GM18858 (cell line): Measurements from ENCODE around the gene NIPBL.
A peak's percentile ranks its signal among the peaks of the same experiment; 100 is the strongest.
"Not testable (repeated sequence)": the region's sequence is repeated elsewhere in the genome, so short reads cannot be mapped to it uniquely, and the experiment has no call there.

Experiments used
- ATAC-seq: cut with Tn5 transposase; IDR thresholded peaks from one replicate; pipeline ENCODE4 v1.9.1; 2021; ENCODE audit not compliant: unreplicated experiment

Gene NIPBL

GRCh38 chr5:36878392-36879082 is 2.0 kb downstream of the NIPBL start:
- no peak for ATAC-seq

- ATAC-seq: no peak
Observed at GRCh38 chr5:36879274-36880033, 2.9 kb downstream of the NIPBL start.

- no peak for ATAC-seq
Observed at GRCh38 chr5:36880761-36881160, 4.2 kb downstream of the NIPBL start.

- no peak for ATAC-seq
Observed at GRCh38 chr5:36881304-36881703, 4.7 kb downstream of the NIPBL start.

GRCh38 chr5:36881807-36882206 is 5.2 kb downstream of the NIPBL start:
- no peak for ATAC-seq

- ATAC-seq: peak; percentile 43
Observed at GRCh38 chr5:36882250-36882649, 5.7 kb downstream of the NIPBL start.

- ATAC-seq: no peak
Observed at GRCh38 chr5:36883894-36884462, 7.4 kb downstream of the NIPBL start.

- no peak for ATAC-seq
Observed at GRCh38 chr5:36885149-36885548, 8.6 kb downstream of the NIPBL start.

GRCh38 chr5:36885566-36886485 is 9.3 kb downstream of the NIPBL start:
- ATAC-seq: no peak

GRCh38 chr5:36886791-36887190 is 10.2 kb downstream of the NIPBL start:
- no peak for ATAC-seq

GRCh38 chr5:36887532-36887931 is 11.0 kb downstream of the NIPBL start:
- no peak for ATAC-seq

GRCh38 chr5:36888303-36888702 is 11.7 kb downstream of the NIPBL start:
- no peak for ATAC-seq

- ATAC-seq: no peak
Observed at GRCh38 chr5:36889264-36889663, 12.7 kb downstream of the NIPBL start.

GRCh38 chr5:36891266-36891665 is 14.7 kb downstream of the NIPBL start:
- no peak for ATAC-seq

GRCh38 chr5:36892085-36892830 is 15.7 kb downstream of the NIPBL start:
- not testable (repeated sequence) for ATAC-seq

- ATAC-seq: no peak
Observed at GRCh38 chr5:36894954-36895353, 18.4 kb downstream of the NIPBL start.

- ATAC-seq: no peak
Observed at GRCh38 chr5:36896476-36896875, 19.9 kb downstream of the NIPBL start.

GRCh38 chr5:36897616-36898015 is 21.0 kb downstream of the NIPBL start:
- ATAC-seq: no peak

GRCh38 chr5:36899860-36900259 is 23.3 kb downstream of the NIPBL start:
- ATAC-seq: no peak

- ATAC-seq: no peak
Observed at GRCh38 chr5:36900283-36900682, 23.7 kb downstream of the NIPBL start.
